ENCODE results near the gene ABLIM2. TPM values are rescaled to one million over a fixed set of nuclear protein-coding genes. Genes with fewer than 3 reads are reported as not detected.

Gene ABLIM2
- total RNA-seq, 2 donors from 2014 or later: 5.7 to 11.2 TPM

DNA sequence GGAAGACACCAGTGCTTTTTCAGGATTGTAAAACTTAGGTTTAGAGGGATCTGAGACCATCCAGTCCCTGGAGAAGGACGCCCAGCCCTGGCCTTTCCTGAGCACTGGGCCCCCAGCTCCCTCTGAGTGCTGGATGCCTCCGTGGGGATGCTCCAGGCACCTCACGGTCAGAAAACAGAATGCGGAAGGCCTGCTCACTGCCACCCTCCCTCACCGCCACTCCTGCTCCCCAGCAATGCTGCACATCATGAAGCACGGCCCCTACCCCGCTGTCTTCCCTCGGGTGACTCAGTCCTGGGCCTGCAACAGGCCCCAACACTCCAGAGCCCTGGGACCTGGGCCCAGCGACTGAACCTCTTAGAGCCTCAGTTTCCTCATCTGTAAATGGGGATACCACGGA, 26.2 kb downstream of the ABLIM2 start:
- TF ChIP-seq CTCF (IDR thresholded peaks at IDR 0.05): no peak
- H3K4me1 ChIP-seq: peaks cover 0 to 9% of the 10 kb centered on the region in 2 donors
- no peak for DNase-seq (ENCODE audit: low spot score)
- no peaks in the 10 kb centered on the region for H3K9me3 ChIP-seq
- H3K4me3 ChIP-seq: no peak overlapping the region
- no peak overlapping the region for H3K27ac ChIP-seq
- H3K27me3 ChIP-seq: no peaks in the 10 kb centered on the region
- no peaks in the 10 kb centered on the region for H3K36me3 ChIP-seq

GRCh38 chr4:8131826-8132225, 26.8 kb downstream of the ABLIM2 start:
- H3K36me3 ChIP-seq: no peaks in the 10 kb centered on the region
- peaks cover 0 to 9% of the 10 kb centered on the region in 2 donors for H3K4me1 ChIP-seq
- H3K4me3 ChIP-seq: no peak overlapping the region
- no peak overlapping the region for H3K27ac ChIP-seq
- no peak for DNase-seq (ENCODE audit: low spot score)
- no peak for TF ChIP-seq CTCF (IDR thresholded peaks at IDR 0.05)
- no peaks in the 10 kb centered on the region for H3K27me3 ChIP-seq
- H3K9me3 ChIP-seq: no peaks in the 10 kb centered on the region

DNA sequence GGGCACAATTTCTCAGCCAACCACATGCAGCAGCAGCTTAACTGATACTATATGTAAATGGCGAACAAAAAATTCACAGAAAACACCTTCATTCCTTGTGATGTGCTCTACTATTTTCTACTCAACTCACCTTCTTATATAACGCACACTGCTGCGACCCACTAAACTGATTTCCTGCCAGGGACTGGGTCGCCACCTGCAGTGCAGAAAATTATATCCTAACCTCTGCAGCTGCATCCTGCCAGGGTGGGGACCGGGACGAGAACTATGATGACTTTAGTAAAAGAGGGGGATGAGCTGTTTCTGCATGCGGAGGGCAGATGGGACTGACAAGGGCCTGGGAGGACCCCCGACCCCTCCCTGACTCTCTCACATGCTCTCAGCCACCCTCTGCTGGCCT, 27.4 kb downstream of the ABLIM2 start:
- H3K9me3 ChIP-seq: no peaks in the 10 kb centered on the region
- no peak overlapping the region for H3K27ac ChIP-seq
- H3K4me1 ChIP-seq: peaks cover 0 to 7% of the 10 kb centered on the region in 2 donors
- no peak for TF ChIP-seq CTCF (IDR thresholded peaks at IDR 0.05)
- no peak for DNase-seq (ENCODE audit: low spot score)
- H3K27me3 ChIP-seq: no peaks in the 10 kb centered on the region
- H3K4me3 ChIP-seq: no peak overlapping the region
- H3K36me3 ChIP-seq: no peaks in the 10 kb centered on the region

GRCh38 chr4:8130346-8131066, 28.1 kb downstream of the ABLIM2 start:
- DNase-seq (ENCODE audit: low spot score): no peak
- no peaks in the 10 kb centered on the region for H3K27me3 ChIP-seq
- no peaks in the 10 kb centered on the region for H3K9me3 ChIP-seq
- no peaks in the 10 kb centered on the region for H3K36me3 ChIP-seq
- H3K4me1 ChIP-seq: peaks cover 0 to 3% of the 10 kb centered on the region in 2 donors
- TF ChIP-seq CTCF (IDR thresholded peaks at IDR 0.05): no peak
- H3K27ac ChIP-seq: no peak overlapping the region
- no peak overlapping the region for H3K4me3 ChIP-seq

- no peak for DNase-seq (ENCODE audit: low spot score)
- Histone ChIP-seq H3K27ac (no peak overlapping the region), H3K36me3 (no peaks in the 10 kb centered on the region), H3K9me3 (no peaks in the 10 kb centered on the region), H3K4me3 (no peak overlapping the region), H3K27me3 (no peaks in the 10 kb centered on the region), H3K4me1 (peaks cover 0 to 3% of the 10 kb centered on the region in 2 donors)
- TF ChIP-seq CTCF (IDR thresholded peaks at IDR 0.05): no peak
Observed at GRCh38 chr4:8129785-8130184, 28.8 kb downstream of the ABLIM2 start.

DNA sequence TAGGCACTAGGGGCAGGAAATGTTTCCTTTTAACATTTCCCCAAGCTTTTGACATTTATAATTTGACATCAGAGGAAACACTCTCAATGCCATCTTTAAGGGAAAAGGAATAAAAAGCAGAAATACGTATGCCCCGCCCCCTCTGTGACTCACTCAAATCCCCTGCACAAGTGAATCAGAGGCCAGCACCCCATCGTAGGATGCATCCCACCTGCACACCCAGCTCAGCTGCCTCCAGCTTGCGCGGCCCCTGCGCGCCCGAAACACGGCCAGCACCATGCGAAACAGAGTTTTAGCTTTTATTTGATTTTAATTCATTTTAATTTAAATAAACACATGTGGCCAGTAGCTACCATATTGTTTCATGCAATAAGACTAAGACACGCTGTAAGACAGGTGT, 29.5 kb downstream of the ABLIM2 start:
- DNase-seq (ENCODE audit: low spot score): no peak
- no peaks in the 10 kb centered on the region for H3K36me3 ChIP-seq
- no peak overlapping the region for H3K27ac ChIP-seq
- no peaks in the 10 kb centered on the region for H3K27me3 ChIP-seq
- no peak overlapping the region for H3K4me3 ChIP-seq
- no peaks in the 10 kb centered on the region for H3K9me3 ChIP-seq
- TF ChIP-seq CTCF (IDR thresholded peaks at IDR 0.05): no peak
- peaks cover 0 to 3% of the 10 kb centered on the region in 2 donors for H3K4me1 ChIP-seq
